DND-41 (cell line): Measurements from ENCODE around the gene CCK.

ENCODE experiments used
- CTCF ChIP-seq: IDR thresholded peaks from 2 replicates; pipeline ENCODE4 v1.5.1; 2012; ENCODE audit warnings: borderline replicate concordance, low read length, moderate library complexity, mild to moderate bottlenecking; ENCODE audit not compliant: poor library complexity, severe bottlenecking; ENCODE audit errors: extremely low read depth
- EZH2 ChIP-seq: IDR thresholded peaks from 3 replicates; pipeline ENCODE4 v1.6.1; 2012; ENCODE audit warnings: borderline replicate concordance, low read depth, mild to moderate bottlenecking, moderate library complexity, low read length, inconsistent platforms; ENCODE audit not compliant: severe bottlenecking

GRCh38 chr3:42308651-42309050, 42.7 kb upstream of the CCK start:
- no peak for TF ChIP-seq CTCF
- TF ChIP-seq EZH2, result no peak
